HL-60 (cell line): Measurements from ENCODE around the gene AJUBA.
"Not testable (repeated sequence)": the region's sequence is repeated elsewhere in the genome, so short reads cannot be mapped to it uniquely, and the experiment has no call there.

Source experiments
- GABPA ChIP-seq: IDR thresholded peaks from 2 replicates; pipeline ENCODE4 v1.6.1; 2012; ENCODE audit warnings: low read depth
- POLR2AphosphoS5 ChIP-seq: IDR thresholded peaks from 2 replicates; pipeline ENCODE4 v1.6.1; 2012; ENCODE audit warnings: low read depth
- TF ChIP-seq, protein P1 (sequence below): IDR thresholded peaks from one replicate; pipeline ENCODE4 v1.5.1; 2011; ENCODE audit warnings: low read length, control low read depth, inconsistent platforms; ENCODE audit not compliant: insufficient read depth
- TF ChIP-seq, protein P2 (sequence below): IDR thresholded peaks from 2 replicates; pipeline ENCODE4 v1.6.1; 2012; ENCODE audit warnings: low read depth; ENCODE audit not compliant: insufficient replicate concordance

DNA sequence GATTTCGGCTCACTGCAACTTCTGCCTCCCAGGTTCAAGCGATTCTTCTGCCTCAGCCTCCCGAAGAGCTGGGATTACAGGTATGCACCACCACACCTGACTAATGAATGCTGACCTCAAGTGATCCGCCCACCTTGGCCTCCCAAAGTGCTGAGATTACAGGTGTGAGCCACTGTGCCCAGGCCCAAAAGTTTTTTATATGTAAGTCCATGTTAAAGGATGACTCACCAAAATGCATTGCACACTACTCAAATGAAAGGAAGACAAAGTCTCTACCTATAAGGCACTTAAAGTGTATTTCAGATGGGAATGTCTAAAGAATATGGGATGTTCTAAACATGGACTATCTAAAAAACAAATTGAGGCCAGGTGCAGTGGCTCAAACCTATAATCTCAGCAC is 21.9 kb upstream of the AJUBA start:
- TF ChIP-seq, protein P1, sequence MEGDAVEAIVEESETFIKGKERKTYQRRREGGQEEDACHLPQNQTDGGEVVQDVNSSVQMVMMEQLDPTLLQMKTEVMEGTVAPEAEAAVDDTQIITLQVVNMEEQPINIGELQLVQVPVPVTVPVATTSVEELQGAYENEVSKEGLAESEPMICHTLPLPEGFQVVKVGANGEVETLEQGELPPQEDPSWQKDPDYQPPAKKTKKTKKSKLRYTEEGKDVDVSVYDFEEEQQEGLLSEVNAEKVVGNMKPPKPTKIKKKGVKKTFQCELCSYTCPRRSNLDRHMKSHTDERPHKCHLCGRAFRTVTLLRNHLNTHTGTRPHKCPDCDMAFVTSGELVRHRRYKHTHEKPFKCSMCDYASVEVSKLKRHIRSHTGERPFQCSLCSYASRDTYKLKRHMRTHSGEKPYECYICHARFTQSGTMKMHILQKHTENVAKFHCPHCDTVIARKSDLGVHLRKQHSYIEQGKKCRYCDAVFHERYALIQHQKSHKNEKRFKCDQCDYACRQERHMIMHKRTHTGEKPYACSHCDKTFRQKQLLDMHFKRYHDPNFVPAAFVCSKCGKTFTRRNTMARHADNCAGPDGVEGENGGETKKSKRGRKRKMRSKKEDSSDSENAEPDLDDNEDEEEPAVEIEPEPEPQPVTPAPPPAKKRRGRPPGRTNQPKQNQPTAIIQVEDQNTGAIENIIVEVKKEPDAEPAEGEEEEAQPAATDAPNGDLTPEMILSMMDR = not testable (repeated sequence)
- not testable (repeated sequence) for TF ChIP-seq GABPA, POLR2AphosphoS5
- TF ChIP-seq, protein P2, sequence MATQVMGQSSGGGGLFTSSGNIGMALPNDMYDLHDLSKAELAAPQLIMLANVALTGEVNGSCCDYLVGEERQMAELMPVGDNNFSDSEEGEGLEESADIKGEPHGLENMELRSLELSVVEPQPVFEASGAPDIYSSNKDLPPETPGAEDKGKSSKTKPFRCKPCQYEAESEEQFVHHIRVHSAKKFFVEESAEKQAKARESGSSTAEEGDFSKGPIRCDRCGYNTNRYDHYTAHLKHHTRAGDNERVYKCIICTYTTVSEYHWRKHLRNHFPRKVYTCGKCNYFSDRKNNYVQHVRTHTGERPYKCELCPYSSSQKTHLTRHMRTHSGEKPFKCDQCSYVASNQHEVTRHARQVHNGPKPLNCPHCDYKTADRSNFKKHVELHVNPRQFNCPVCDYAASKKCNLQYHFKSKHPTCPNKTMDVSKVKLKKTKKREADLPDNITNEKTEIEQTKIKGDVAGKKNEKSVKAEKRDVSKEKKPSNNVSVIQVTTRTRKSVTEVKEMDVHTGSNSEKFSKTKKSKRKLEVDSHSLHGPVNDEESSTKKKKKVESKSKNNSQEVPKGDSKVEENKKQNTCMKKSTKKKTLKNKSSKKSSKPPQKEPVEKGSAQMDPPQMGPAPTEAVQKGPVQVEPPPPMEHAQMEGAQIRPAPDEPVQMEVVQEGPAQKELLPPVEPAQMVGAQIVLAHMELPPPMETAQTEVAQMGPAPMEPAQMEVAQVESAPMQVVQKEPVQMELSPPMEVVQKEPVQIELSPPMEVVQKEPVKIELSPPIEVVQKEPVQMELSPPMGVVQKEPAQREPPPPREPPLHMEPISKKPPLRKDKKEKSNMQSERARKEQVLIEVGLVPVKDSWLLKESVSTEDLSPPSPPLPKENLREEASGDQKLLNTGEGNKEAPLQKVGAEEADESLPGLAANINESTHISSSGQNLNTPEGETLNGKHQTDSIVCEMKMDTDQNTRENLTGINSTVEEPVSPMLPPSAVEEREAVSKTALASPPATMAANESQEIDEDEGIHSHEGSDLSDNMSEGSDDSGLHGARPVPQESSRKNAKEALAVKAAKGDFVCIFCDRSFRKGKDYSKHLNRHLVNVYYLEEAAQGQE = not testable (repeated sequence)
